Hepatocyte (in vitro differentiated cells): ENCODE data around the gene ANO1.

Source experiments
- EZH2phosphoT487 ChIP-seq: fragments of 200-600 bp; sonication (generic); IDR thresholded peaks from one replicate; pipeline ENCODE4 v1.6.1; 2018; ENCODE audit warnings: antibody characterized with exemption, mild to moderate bottlenecking, low read depth, moderate library complexity; ENCODE audit not compliant: unreplicated experiment, severe bottlenecking
- TF ChIP-seq, protein P1 (sequence below): fragments of 200-600 bp; sonication (generic); IDR thresholded peaks from 2 replicates; pipeline ENCODE4 v1.5.1; 2016; ENCODE audit warnings: antibody characterized with exemption, mild to moderate bottlenecking; ENCODE audit not compliant: poor library complexity

DNA sequence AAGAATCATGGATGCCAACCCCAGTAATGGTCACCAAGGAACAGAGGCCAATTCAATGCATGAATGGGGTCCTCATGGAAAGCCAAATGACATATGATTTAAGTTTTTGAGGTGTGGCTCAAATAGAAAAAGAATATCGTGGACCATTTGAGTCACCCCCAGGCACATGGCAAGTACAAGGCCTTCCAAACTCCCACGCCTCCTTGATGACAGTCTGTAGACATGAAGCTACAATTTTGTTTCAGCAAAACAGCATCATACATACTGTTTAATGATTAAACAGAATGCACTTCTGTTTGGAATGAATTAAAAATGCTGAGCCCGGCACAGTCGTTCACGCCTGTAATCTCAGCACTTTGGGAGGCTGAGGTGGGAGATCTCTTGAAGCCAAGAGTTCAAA lies 132.4 kb downstream of the ANO1 start:
- no peak for TF ChIP-seq EZH2phosphoT487
- TF ChIP-seq, protein P1, sequence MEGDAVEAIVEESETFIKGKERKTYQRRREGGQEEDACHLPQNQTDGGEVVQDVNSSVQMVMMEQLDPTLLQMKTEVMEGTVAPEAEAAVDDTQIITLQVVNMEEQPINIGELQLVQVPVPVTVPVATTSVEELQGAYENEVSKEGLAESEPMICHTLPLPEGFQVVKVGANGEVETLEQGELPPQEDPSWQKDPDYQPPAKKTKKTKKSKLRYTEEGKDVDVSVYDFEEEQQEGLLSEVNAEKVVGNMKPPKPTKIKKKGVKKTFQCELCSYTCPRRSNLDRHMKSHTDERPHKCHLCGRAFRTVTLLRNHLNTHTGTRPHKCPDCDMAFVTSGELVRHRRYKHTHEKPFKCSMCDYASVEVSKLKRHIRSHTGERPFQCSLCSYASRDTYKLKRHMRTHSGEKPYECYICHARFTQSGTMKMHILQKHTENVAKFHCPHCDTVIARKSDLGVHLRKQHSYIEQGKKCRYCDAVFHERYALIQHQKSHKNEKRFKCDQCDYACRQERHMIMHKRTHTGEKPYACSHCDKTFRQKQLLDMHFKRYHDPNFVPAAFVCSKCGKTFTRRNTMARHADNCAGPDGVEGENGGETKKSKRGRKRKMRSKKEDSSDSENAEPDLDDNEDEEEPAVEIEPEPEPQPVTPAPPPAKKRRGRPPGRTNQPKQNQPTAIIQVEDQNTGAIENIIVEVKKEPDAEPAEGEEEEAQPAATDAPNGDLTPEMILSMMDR = no peak
